Activated CD8-positive, alpha-beta T cell treated with anti-CD3 and anti-CD28 coated beads for 36 hours (primary cell): ENCODE results near the gene FRMPD1. TPM values are rescaled to one million over a fixed set of nuclear protein-coding genes. Genes with fewer than 3 reads are reported as not detected.
"Not testable (repeated sequence)": the region's sequence is repeated elsewhere in the genome, so short reads cannot be mapped to it uniquely, and the experiment has no call there.

Source experiments
- ATAC-seq: fragments of 200-7000 bp; cut with Tn5 transposase; one replicate; pipeline ENCODE4 v1.10.0; 2021; ENCODE audit warnings: mild to moderate bottlenecking, moderate library complexity
- CTCF ChIA-PET: fragments of 350-600 bp; sonication (Branson Sonifier 250); formaldehyde crosslinking; loops from one replicate; lab custom pipeline; 2021; ENCODE audit warnings: antibody characterized with exemption; lab: Charles Lee
- POLR2A ChIA-PET: fragments of 350-600 bp; sonication (Branson Sonifier 250); formaldehyde crosslinking; loops from one replicate; lab custom pipeline; 2021; ENCODE audit warnings: antibody characterized with exemption; lab: Charles Lee
- DNase-seq: peaks from one replicate; pipeline ENCODE4 v3.0.0-alpha.2; 2020
- H3K27ac Mint-ChIP-seq: one replicate; pipeline ENCODE4 v1.8.0; 2021; ENCODE audit warnings: mild to moderate bottlenecking, mixed read lengths
- H3K27me3 Mint-ChIP-seq: one replicate; pipeline ENCODE4 v1.8.0; 2021; ENCODE audit warnings: mixed read lengths
- H3K36me3 Mint-ChIP-seq: one replicate; pipeline ENCODE4 v1.8.0; 2021; ENCODE audit warnings: low read depth, mixed read lengths
- H3K4me1 Mint-ChIP-seq: one replicate; pipeline ENCODE4 v1.8.0; 2021; ENCODE audit warnings: low read depth, mixed read lengths
- H3K4me3 Mint-ChIP-seq: one replicate; pipeline ENCODE4 v1.8.0; 2021; ENCODE audit warnings: mild to moderate bottlenecking, moderate library complexity, mixed read lengths
- H3K9me3 Mint-ChIP-seq: one replicate; pipeline ENCODE4 v1.8.0; 2021; ENCODE audit warnings: mixed read lengths
- intact Hi-C: fragments of 100-400 bp; cut with micrococcal nuclease; formaldehyde crosslinking; loops from one replicate; pipeline ENCODE4 v1.10.0; 2022
- total RNA-seq, 2 experiments: library from RNA; stranded (reverse); gene quantifications; one replicate each; pipeline ENCODE4 v1.2.3, GENCODE V29; 2021
- TF ChIP-seq, protein P1 (sequence below): fragments of 200-600 bp; IDR thresholded peaks from one replicate; pipeline ENCODE4 v1.8.0; 2022; ENCODE audit warnings: antibody characterized with exemption, mild to moderate bottlenecking

FRMPD1 gene
- total RNA-seq, 2 experiments from 2014 or later, result not detected

DNA sequence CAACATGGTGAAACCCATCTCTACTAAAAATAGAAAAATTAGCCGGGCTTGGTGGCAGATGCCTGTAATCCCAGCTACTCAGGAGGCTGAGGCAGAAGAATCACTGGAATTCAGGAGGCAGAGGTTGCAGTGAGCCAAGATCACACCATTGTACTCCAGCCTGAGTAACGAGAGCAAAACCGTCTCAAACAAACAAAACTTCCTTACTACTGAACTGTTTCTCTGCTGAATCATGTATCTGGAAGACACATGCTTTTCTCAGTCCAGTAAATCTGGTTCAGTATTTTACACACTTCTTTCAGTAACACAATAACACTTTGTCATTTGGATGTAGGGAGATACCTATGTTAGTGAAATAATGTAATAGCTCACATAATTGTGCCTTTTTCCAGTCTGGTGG is 110.8 kb downstream of the FRMPD1 start:
- ChIA-PET POLR2A (no interaction called here), CTCF (no interaction called here)
- H3K4me1 Mint-ChIP-seq, result peaks cover 8% of the 10 kb centered on the region
- ATAC-seq, result no peak
- TF ChIP-seq, protein P1, sequence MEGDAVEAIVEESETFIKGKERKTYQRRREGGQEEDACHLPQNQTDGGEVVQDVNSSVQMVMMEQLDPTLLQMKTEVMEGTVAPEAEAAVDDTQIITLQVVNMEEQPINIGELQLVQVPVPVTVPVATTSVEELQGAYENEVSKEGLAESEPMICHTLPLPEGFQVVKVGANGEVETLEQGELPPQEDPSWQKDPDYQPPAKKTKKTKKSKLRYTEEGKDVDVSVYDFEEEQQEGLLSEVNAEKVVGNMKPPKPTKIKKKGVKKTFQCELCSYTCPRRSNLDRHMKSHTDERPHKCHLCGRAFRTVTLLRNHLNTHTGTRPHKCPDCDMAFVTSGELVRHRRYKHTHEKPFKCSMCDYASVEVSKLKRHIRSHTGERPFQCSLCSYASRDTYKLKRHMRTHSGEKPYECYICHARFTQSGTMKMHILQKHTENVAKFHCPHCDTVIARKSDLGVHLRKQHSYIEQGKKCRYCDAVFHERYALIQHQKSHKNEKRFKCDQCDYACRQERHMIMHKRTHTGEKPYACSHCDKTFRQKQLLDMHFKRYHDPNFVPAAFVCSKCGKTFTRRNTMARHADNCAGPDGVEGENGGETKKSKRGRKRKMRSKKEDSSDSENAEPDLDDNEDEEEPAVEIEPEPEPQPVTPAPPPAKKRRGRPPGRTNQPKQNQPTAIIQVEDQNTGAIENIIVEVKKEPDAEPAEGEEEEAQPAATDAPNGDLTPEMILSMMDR, result no peak
- DNase-seq, result no peak
- H3K27ac Mint-ChIP-seq, result no peak overlapping the region
- intact Hi-C loops, result no loop called here
- H3K27me3 Mint-ChIP-seq, result no peaks in the 10 kb centered on the region
- peaks cover 26% of the 10 kb centered on the region for H3K36me3 Mint-ChIP-seq
- no peaks in the 10 kb centered on the region for H3K9me3 Mint-ChIP-seq
- H3K4me3 Mint-ChIP-seq, result no peak overlapping the region

- H3K27me3 Mint-ChIP-seq, H3K27ac Mint-ChIP-seq, POLR2A ChIA-PET, ATAC-seq, H3K4me3 Mint-ChIP-seq, H3K9me3 Mint-ChIP-seq, intact Hi-C loops, CTCF ChIA-PET, H3K4me1 Mint-ChIP-seq, DNase-seq: not testable (repeated sequence)
- peaks cover 37% of the 10 kb centered on the region for H3K36me3 Mint-ChIP-seq
Observed at GRCh38 chr9:37765263-37765662, 114.5 kb downstream of the FRMPD1 start.

DNA sequence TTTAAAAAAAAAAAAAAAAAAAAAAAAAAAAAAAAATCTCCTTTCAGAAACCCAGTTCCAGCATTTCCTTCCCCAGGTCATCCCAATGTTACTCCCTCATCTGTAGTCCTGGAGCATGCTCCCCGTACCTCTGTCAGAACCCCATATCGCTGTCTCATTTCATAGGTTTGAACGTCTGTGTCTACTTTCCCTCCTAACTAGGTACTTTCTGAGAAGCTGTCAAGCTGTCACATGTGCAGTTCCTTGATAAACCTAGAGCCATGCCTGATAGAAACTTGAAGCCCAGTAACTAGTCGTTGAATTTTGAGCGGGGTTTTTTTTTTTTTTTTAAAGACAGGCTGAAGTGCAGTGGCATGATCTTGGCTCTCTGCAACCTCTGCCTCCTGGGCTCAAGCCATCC is 118.6 kb downstream of the FRMPD1 start:
- Mint-ChIP-seq H3K27ac (no peak overlapping the region), H3K36me3 (peaks cover 35% of the 10 kb centered on the region), H3K9me3 (no peaks in the 10 kb centered on the region), H3K4me1 (peaks cover 2% of the 10 kb centered on the region), H3K4me3 (no peak overlapping the region), H3K27me3 (no peaks in the 10 kb centered on the region)
- DNase-seq (no peak), ATAC-seq (no peak)
- ChIA-PET POLR2A (interaction anchor here (1.6 to 1.8 kb wide), 2 partner anchors 12 to 14 kb away, joined by 3 to 6 read pairs; no protein-coding TSS in a partner anchor), CTCF (interaction anchor here (1.1 to 2.3 kb wide), 3 partner anchors 10 to 23 kb away, joined by 3 to 5 read pairs (median 4); no protein-coding TSS in a partner anchor)
- TF ChIP-seq, protein P1, result no peak
- intact Hi-C loops, result no loop called here

- no peak overlapping the region for H3K27ac Mint-ChIP-seq
- intact Hi-C loops, result no loop called here
Observed at GRCh38 chr9:37769995-37770394, 119.2 kb downstream of the FRMPD1 start.

GRCh38 chr9:37775216-37775919 is 124.6 kb downstream of the FRMPD1 start:
- CTCF ChIA-PET, result interaction anchor here (2.2 kb wide), 1 partner anchor 9 kb away, joined by 5 read pairs; the partner anchor contains the start of gene EXOSC3
- H3K36me3 Mint-ChIP-seq, result peaks cover 40% of the 10 kb centered on the region
- POLR2A ChIA-PET, result interaction anchor here (1.1 kb wide), 1 partner anchor 10 kb away, joined by 5 read pairs; the partner anchor contains the start of gene EXOSC3

More at GRCh38 chr9:37769995-37770394, 119.2 kb downstream of the FRMPD1 start:
- Mint-ChIP-seq H3K4me3 (no peak overlapping the region), H3K4me1 (peaks cover 2% of the 10 kb centered on the region), H3K36me3 (peaks cover 33% of the 10 kb centered on the region), H3K9me3 (no peaks in the 10 kb centered on the region), H3K27me3 (no peaks in the 10 kb centered on the region)
- TF ChIP-seq, protein P1, result no peak
- DNase-seq (no peak), ATAC-seq (no peak)
- CTCF ChIA-PET, result interaction anchor here (1.1 to 1.3 kb wide), 3 partner anchors 9 to 22 kb away, joined by 3 to 5 read pairs (median 4); no protein-coding TSS in a partner anchor
- POLR2A ChIA-PET, result interaction anchor here (1.8 kb wide), 1 partner anchor 13 kb away, joined by 6 read pairs; no protein-coding TSS in a partner anchor

More at GRCh38 chr9:37775216-37775919, 124.6 kb downstream of the FRMPD1 start:
- TF ChIP-seq, protein P1, result no peak
- Mint-ChIP-seq H3K27ac (peak overlapping the region; percentile 17), H3K4me3 (no peak overlapping the region), H3K9me3 (no peaks in the 10 kb centered on the region), H3K4me1 (peaks cover 5% of the 10 kb centered on the region), H3K27me3 (no peaks in the 10 kb centered on the region)
- DNase-seq (no peak), ATAC-seq (no peak)
- intact Hi-C loops, result no loop called here
